ENCODE data around the gene SMARCA4.

GRCh38 chr19:10921910-10922637 lies 38.8 kb upstream of the SMARCA4 start:
- TF ChIP-seq, protein P1, sequence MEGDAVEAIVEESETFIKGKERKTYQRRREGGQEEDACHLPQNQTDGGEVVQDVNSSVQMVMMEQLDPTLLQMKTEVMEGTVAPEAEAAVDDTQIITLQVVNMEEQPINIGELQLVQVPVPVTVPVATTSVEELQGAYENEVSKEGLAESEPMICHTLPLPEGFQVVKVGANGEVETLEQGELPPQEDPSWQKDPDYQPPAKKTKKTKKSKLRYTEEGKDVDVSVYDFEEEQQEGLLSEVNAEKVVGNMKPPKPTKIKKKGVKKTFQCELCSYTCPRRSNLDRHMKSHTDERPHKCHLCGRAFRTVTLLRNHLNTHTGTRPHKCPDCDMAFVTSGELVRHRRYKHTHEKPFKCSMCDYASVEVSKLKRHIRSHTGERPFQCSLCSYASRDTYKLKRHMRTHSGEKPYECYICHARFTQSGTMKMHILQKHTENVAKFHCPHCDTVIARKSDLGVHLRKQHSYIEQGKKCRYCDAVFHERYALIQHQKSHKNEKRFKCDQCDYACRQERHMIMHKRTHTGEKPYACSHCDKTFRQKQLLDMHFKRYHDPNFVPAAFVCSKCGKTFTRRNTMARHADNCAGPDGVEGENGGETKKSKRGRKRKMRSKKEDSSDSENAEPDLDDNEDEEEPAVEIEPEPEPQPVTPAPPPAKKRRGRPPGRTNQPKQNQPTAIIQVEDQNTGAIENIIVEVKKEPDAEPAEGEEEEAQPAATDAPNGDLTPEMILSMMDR (IDR thresholded peaks at IDR 0.05; ENCODE audit: poor library complexity) = no peak
- no peak for TF ChIP-seq EZH2 (IDR thresholded peaks at IDR 0.05; ENCODE audit: borderline replicate concordance)

All from hepatocyte (in vitro differentiated cells).